Measurements from ENCODE around the gene LSAMP. TPM values are rescaled to one million over a fixed set of nuclear protein-coding genes. Genes with fewer than 3 reads are reported as not detected.
"Not testable (repeated sequence)": the region's sequence is repeated elsewhere in the genome, so short reads cannot be mapped to it uniquely, and the experiment has no call there.

The LSAMP gene
- total RNA-seq, 4 donors from 2014 or later: 1.3 to 8.3 (median 1.8) TPM

DNA sequence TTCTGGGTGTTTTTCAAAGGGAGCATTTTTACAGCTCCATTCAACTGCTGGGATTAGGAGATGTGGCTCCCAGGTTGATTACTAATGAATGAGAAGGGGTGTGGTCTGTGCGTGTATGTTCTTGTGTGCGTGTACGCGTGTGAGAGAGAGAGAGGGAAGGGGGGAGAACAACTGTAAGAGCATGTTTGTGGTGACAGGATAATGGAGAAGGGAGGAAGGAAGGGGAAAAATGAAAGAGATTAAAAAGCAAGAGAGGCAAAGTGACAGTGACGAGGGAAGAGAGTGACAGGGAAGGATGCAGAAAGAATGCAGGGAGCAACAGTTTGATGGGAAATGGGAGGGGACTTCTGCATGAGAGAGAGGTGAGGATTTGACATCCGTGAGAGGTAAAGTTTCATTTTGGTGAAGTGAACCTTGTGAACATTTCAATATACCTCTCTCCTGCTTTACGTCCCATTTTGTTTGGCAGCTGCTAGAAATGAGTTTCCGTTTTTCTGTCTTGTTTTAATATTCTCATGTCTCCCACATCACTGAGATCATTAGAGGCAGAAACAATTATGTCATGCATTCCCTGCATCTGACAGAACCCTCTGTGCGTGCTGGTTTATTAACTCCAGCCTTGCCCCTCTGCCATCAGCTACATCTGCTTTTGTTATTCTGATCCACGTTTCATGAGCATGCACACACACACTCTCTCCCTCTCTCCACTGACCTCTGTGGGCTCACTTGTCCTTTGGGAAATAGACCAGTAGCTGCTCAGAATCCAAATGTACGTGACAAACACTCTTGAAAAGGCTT lies 660.3 kb downstream of the LSAMP start:
- Histone ChIP-seq H3K27ac (peak overlapping the region; percentile 89 to 95 (median 93)), H3K27me3 (no peaks in the 10 kb centered on the region), H3K4me1 (peaks cover 0 to 13% (median 0%) of the 10 kb centered on the region in 4 donors), H3K36me3 (no peaks in the 10 kb centered on the region), H3K4me3 (peak overlapping the region; percentile 67 to 82 (median 72)), H3K9me3 (no peaks in the 10 kb centered on the region)
- no peak for DNase-seq
- TF ChIP-seq, protein P1, sequence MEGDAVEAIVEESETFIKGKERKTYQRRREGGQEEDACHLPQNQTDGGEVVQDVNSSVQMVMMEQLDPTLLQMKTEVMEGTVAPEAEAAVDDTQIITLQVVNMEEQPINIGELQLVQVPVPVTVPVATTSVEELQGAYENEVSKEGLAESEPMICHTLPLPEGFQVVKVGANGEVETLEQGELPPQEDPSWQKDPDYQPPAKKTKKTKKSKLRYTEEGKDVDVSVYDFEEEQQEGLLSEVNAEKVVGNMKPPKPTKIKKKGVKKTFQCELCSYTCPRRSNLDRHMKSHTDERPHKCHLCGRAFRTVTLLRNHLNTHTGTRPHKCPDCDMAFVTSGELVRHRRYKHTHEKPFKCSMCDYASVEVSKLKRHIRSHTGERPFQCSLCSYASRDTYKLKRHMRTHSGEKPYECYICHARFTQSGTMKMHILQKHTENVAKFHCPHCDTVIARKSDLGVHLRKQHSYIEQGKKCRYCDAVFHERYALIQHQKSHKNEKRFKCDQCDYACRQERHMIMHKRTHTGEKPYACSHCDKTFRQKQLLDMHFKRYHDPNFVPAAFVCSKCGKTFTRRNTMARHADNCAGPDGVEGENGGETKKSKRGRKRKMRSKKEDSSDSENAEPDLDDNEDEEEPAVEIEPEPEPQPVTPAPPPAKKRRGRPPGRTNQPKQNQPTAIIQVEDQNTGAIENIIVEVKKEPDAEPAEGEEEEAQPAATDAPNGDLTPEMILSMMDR (IDR thresholded peaks at IDR 0.05): peak in 1 of 6 experiments; percentile 14
- TF ChIP-seq POLR2A (IDR thresholded peaks at IDR 0.05): no peak

DNA sequence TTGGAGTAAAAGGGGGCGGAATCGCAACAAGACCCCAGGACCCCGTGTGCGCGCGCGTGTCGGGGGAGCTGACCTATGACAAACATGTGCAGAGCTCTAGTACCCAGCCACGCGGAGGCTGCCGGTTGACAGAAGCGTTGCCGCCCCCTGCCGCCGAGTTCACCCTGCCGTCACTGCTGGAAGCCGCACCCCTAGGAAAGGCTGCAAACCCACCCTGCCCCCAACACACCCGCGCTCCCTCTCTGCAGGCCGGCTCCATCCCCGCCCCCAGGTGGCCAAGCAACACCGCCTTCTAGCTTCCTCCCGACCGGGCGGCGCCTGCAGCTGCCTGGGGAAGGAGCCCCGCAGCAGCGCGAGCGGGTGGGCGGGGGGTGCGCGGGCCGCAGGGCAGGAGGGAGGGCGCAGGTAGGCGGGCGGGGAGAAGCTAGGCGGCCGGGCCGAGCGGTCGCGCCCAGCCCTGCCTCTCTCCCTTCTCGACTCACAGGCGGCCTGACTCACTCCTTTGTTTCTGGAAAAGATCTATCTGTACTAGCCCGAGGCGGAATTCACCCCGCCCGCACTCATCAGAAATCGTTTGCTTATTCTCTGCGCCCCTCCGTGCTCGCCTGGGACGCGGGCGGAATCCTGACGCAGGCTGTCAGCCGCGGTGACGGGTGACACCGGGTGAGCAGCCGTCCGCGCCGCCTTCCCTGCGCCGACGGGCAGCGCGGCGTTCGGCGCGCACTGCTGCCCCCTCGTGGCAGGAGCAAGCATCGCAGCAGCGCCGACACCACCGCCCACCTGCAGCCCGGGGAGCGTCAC lies 661.1 kb downstream of the LSAMP start:
- Histone ChIP-seq H3K27me3 (no peaks in the 10 kb centered on the region), H3K36me3 (no peaks in the 10 kb centered on the region), H3K9me3 (no peaks in the 10 kb centered on the region), H3K4me1 (peaks cover 0 to 13% (median 0%) of the 10 kb centered on the region in 4 donors), H3K27ac (peak overlapping the region; percentile 89 to 95 (median 93)), H3K4me3 (peak overlapping the region; percentile 67 to 82 (median 72))
- peak; percentile 89 to 96 (median 93) for DNase-seq
- TF ChIP-seq, protein P1 (IDR thresholded peaks at IDR 0.05): peak; percentile 95 to 100 (median 96)
- TF ChIP-seq POLR2A (IDR thresholded peaks at IDR 0.05): peak in 1 of 2 donors; percentile 54

DNA sequence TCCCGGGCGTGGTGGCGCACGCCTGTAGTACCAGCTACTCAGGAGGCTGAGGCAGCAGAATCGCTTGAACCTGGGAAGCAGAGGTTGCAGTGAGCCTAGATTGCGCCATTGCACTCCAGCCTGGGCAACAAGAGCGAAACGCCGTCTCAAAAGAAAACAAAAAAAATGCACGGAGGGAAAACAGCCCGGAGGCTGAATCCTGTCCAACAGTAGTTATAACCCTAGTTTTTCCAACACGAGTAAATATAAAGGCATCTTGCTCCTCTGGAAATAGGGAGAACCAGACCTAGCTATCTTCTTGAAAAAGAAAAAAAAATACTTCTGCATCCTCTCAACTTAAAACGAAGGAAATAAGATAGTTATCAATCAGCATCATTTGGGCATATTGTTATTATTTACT lies 661.9 kb downstream of the LSAMP start:
- H3K9me3 ChIP-seq, DNase-seq, H3K36me3 ChIP-seq, H3K27me3 ChIP-seq: not testable (repeated sequence)
- H3K27ac ChIP-seq: peak overlapping the region in 3 of 4 donors; percentile 89 to 95 (median 95)
- H3K4me3 ChIP-seq: peak overlapping the region; percentile 67 to 82 (median 72)
- H3K4me1 ChIP-seq: peaks cover 0 to 13% (median 0%) of the 10 kb centered on the region in 4 donors

DNA sequence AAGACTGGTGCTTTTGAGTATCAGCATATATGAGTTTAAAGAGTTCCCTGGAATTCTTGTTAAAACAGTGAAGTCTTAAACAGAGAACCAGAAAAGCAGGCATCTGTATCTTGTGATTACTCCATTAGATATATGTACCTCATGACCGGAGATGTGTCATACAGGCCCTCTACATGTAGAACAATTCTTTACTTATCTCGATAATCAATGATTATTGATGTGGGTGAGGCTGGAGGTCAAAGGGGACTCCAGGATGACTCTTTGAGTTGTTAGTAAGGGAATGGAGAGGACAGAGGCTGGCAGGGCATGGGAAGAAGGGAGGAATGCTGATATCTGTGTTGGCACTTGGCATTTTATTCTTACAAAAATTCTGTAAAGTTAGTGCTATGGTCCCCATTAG lies 666.3 kb downstream of the LSAMP start:
- DNase-seq: no peak

DNA sequence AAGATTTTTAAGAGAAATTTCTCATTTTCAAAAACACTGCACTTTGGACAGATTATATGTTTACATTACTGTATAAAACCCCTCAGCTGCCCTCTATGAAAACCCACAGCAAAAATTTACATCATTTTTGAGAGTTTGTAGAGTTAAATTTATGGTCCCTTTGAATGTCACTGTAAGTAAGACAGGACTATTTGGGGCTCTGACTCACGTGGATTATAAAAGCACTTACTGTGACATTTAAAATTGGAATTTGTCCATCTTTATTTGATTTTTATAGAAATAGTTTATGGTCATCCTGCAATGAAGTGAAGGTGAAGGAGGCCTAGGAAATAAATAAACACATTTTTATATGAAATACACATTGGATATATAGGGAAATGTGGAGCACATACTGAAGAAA lies 672.3 kb downstream of the LSAMP start:
- Histone ChIP-seq H3K27me3 (no peaks in the 10 kb centered on the region), H3K9me3 (no peaks in the 10 kb centered on the region), H3K4me1 (no peaks in the 10 kb centered on the region), H3K27ac (no peak overlapping the region), H3K4me3 (no peak overlapping the region), H3K36me3 (no peaks in the 10 kb centered on the region)
- TF ChIP-seq, protein P1 (IDR thresholded peaks at IDR 0.05): no peak
- TF ChIP-seq POLR2A (IDR thresholded peaks at IDR 0.05): no peak
- DNase-seq: no peak

More for the DNA sequence above, 666.3 kb downstream of the LSAMP start:
- TF ChIP-seq, protein P1 (IDR thresholded peaks at IDR 0.05): no peak
- TF ChIP-seq POLR2A (IDR thresholded peaks at IDR 0.05): no peak
- H3K27me3 ChIP-seq: no peaks in the 10 kb centered on the region
- peaks cover 0 to 6% (median 0%) of the 10 kb centered on the region in 4 donors for H3K4me1 ChIP-seq
- H3K9me3 ChIP-seq: no peaks in the 10 kb centered on the region
- no peak overlapping the region for H3K27ac ChIP-seq
- H3K36me3 ChIP-seq: no peaks in the 10 kb centered on the region
- H3K4me3 ChIP-seq: no peak overlapping the region

DNA sequence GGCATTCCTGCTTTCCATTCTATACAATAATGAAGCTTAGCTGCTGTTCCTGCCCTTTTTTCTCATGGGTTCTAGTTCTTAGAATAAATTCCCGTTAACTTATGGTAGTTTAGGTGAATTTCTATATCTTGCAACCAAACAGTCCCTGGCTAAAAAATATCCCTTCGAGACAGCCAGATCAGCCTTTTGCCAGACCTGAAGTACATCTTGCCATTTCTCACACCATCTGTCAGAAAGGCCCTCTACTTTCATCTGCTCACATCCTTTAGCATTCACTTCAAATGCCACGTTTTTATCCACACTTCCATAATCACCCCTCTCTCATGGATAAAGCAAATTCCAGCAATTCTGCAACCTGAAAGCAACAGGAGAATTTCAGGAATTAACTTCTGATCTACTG lies 676.6 kb downstream of the LSAMP start:
- Histone ChIP-seq H3K36me3 (no peaks in the 10 kb centered on the region), H3K4me1 (no peaks in the 10 kb centered on the region), H3K27ac (no peak overlapping the region), H3K4me3 (no peak overlapping the region), H3K27me3 (no peaks in the 10 kb centered on the region), H3K9me3 (no peaks in the 10 kb centered on the region)
- TF ChIP-seq, protein P1 (IDR thresholded peaks at IDR 0.05): no peak
- TF ChIP-seq POLR2A (IDR thresholded peaks at IDR 0.05): no peak
- DNase-seq: no peak
